Measurements from ENCODE around the gene URI1. TPM values are rescaled to one million over a fixed set of nuclear protein-coding genes. Genes with fewer than 3 reads are reported as not detected.
A peak's percentile ranks its signal among the peaks of the same experiment; 100 is the strongest.

Gene URI1
- total RNA-seq, 1 donor from 2014 or later = 61.7 TPM

GRCh38 chr19:29942404-29943261 is 594 bp downstream of the URI1 start:
- Mint-ChIP-seq H3K4me1 (peaks cover 39% of the 10 kb centered on the region), H3K36me3 (no peaks in the 10 kb centered on the region), H3K9me3 (peaks cover 5% of the 10 kb centered on the region), H3K27me3 (ENCODE audit: low read depth) (peaks cover 9% of the 10 kb centered on the region), H3K4me3 (peak overlapping the region; percentile 95), H3K27ac (peak overlapping the region; percentile 90)
- no peak for TF ChIP-seq CTCF (IDR thresholded peaks at IDR 0.05; ENCODE audit: unreplicated experiment)
- DNase-seq (ENCODE audit: low spot score in 2 of 2, unreplicated experiment in 2 of 2) = peak; percentile 30 to 53

- no peak for DNase-seq (ENCODE audit: low spot score in 2 of 2, unreplicated experiment in 2 of 2)
- peaks cover 5% of the 10 kb centered on the region for H3K36me3 Mint-ChIP-seq
- no peaks in the 10 kb centered on the region for H3K9me3 Mint-ChIP-seq
- peak overlapping the region; percentile 90 for H3K27ac Mint-ChIP-seq
- peaks cover 9% of the 10 kb centered on the region for H3K27me3 Mint-ChIP-seq (ENCODE audit: low read depth)
- H3K4me1 Mint-ChIP-seq = peaks cover 45% of the 10 kb centered on the region
- no peak for TF ChIP-seq CTCF (IDR thresholded peaks at IDR 0.05; ENCODE audit: unreplicated experiment)
- peak overlapping the region; percentile 95 for H3K4me3 Mint-ChIP-seq
Observed at GRCh38 chr19:29943615-29944014, 1.6 kb downstream of the URI1 start.

- H3K36me3 Mint-ChIP-seq = peaks cover 5% of the 10 kb centered on the region
- no peak for TF ChIP-seq CTCF (IDR thresholded peaks at IDR 0.05; ENCODE audit: unreplicated experiment)
- H3K9me3 Mint-ChIP-seq = no peaks in the 10 kb centered on the region
- H3K4me1 Mint-ChIP-seq = peaks cover 45% of the 10 kb centered on the region
- H3K4me3 Mint-ChIP-seq = peak overlapping the region; percentile 49
- peaks cover 9% of the 10 kb centered on the region for H3K27me3 Mint-ChIP-seq (ENCODE audit: low read depth)
- no peak for DNase-seq (ENCODE audit: low spot score in 2 of 2, unreplicated experiment in 2 of 2)
- H3K27ac Mint-ChIP-seq = peak overlapping the region; percentile 77
Observed at GRCh38 chr19:29944390-29945012, 2.5 kb downstream of the URI1 start.

GRCh38 chr19:29945017-29945416 is 3.0 kb downstream of the URI1 start:
- DNase-seq (ENCODE audit: low spot score in 2 of 2, unreplicated experiment in 2 of 2) = no peak
- peaks cover 9% of the 10 kb centered on the region for H3K27me3 Mint-ChIP-seq (ENCODE audit: low read depth)
- peak overlapping the region; percentile 77 for H3K27ac Mint-ChIP-seq
- H3K36me3 Mint-ChIP-seq = peaks cover 5% of the 10 kb centered on the region
- peaks cover 45% of the 10 kb centered on the region for H3K4me1 Mint-ChIP-seq
- no peak for TF ChIP-seq CTCF (IDR thresholded peaks at IDR 0.05; ENCODE audit: unreplicated experiment)
- peaks cover under 1% of the 10 kb centered on the region for H3K9me3 Mint-ChIP-seq
- H3K4me3 Mint-ChIP-seq = peak overlapping the region; percentile 4

- H3K27me3 Mint-ChIP-seq (ENCODE audit: low read depth) = peaks cover 6% of the 10 kb centered on the region
- H3K4me1 Mint-ChIP-seq = peaks cover 45% of the 10 kb centered on the region
- peak overlapping the region; percentile 4 for H3K4me3 Mint-ChIP-seq
- H3K27ac Mint-ChIP-seq = peak overlapping the region; percentile 77
- no peak for DNase-seq (ENCODE audit: low spot score in 2 of 2, unreplicated experiment in 2 of 2)
- peaks cover 9% of the 10 kb centered on the region for H3K36me3 Mint-ChIP-seq
- no peak for TF ChIP-seq CTCF (IDR thresholded peaks at IDR 0.05; ENCODE audit: unreplicated experiment)
- peaks cover 5% of the 10 kb centered on the region for H3K9me3 Mint-ChIP-seq
Observed at GRCh38 chr19:29945433-29945832, 3.4 kb downstream of the URI1 start.

Data from mesothelial cell of epicardium (in vitro differentiated cells).